GM19467 (cell line): ENCODE results near the gene KPNA2.
A peak's percentile ranks its signal among the peaks of the same experiment; 100 is the strongest.
"Not testable (repeated sequence)": the region's sequence is repeated elsewhere in the genome, so short reads cannot be mapped to it uniquely, and the experiment has no call there.

Experiments used
- ATAC-seq: cut with Tn5 transposase; IDR thresholded peaks from one replicate; pipeline ENCODE4 v1.9.1; 2021; ENCODE audit warnings: mild to moderate bottlenecking, moderate library complexity; ENCODE audit not compliant: unreplicated experiment

KPNA2 gene

GRCh38 chr17:68054296-68054900 is 18.9 kb downstream of the KPNA2 start:
- ATAC-seq, result no peak

GRCh38 chr17:68057531-68057952 is 22.0 kb downstream of the KPNA2 start:
- no peak for ATAC-seq

- ATAC-seq, result no peak
Observed at GRCh38 chr17:68060336-68060735, 24.8 kb downstream of the KPNA2 start.

GRCh38 chr17:68061512-68062313 is 26.2 kb downstream of the KPNA2 start:
- ATAC-seq, result no peak

- not testable (repeated sequence) for ATAC-seq
Observed at GRCh38 chr17:68065366-68065765, 29.8 kb downstream of the KPNA2 start.

- not testable (repeated sequence) for ATAC-seq
Observed at GRCh38 chr17:68068512-68068911, 33.0 kb downstream of the KPNA2 start.

- ATAC-seq, result not testable (repeated sequence)
Observed at GRCh38 chr17:68070582-68071444, 35.3 kb downstream of the KPNA2 start.

- no peak for ATAC-seq
Observed at GRCh38 chr17:68074279-68074678, 38.7 kb downstream of the KPNA2 start.

GRCh38 chr17:68075953-68076607 is 40.5 kb downstream of the KPNA2 start:
- not testable (repeated sequence) for ATAC-seq

- ATAC-seq, result not testable (repeated sequence)
Observed at GRCh38 chr17:68077498-68077897, 42.0 kb downstream of the KPNA2 start.

- ATAC-seq, result no peak
Observed at GRCh38 chr17:68080411-68081150, 45.0 kb downstream of the KPNA2 start.

GRCh38 chr17:68081305-68082265 is 46.0 kb downstream of the KPNA2 start:
- not testable (repeated sequence) for ATAC-seq

- ATAC-seq, result no peak
Observed at GRCh38 chr17:68085771-68086381, 50.3 kb downstream of the KPNA2 start.

GRCh38 chr17:68086666-68087065 is 51.1 kb downstream of the KPNA2 start:
- ATAC-seq, result not testable (repeated sequence)

GRCh38 chr17:68087131-68087623 is 51.6 kb downstream of the KPNA2 start:
- ATAC-seq, result peak; percentile 65

- ATAC-seq, result no peak
Observed at GRCh38 chr17:68087851-68088250, 52.3 kb downstream of the KPNA2 start.

- ATAC-seq, result no peak
Observed at GRCh38 chr17:68089881-68090280, 54.3 kb downstream of the KPNA2 start.

GRCh38 chr17:68094481-68095078 is 59.0 kb downstream of the KPNA2 start:
- ATAC-seq, result no peak
